GM23338 (cell line): ENCODE measurements around the gene GLIS2. TPM values are rescaled to one million over a fixed set of nuclear protein-coding genes. Genes with fewer than 3 reads are reported as not detected.

Source experiments
- ATAC-seq: fragments of 200-7000 bp; cut with Tn5 transposase; 3 replicates; pipeline ENCODE4 v1.9.1; 2020
- DNase-seq: peaks from one replicate; pipeline ENCODE4 v3.0.0-alpha.2; 2015; ENCODE audit warnings: low spot score
- H2AFZ ChIP-seq: fragments of 200-600 bp; sonication (generic); 2 replicates; pipeline ENCODE4 v1.8.0; 2016; ENCODE audit warnings: antibody characterized with exemption, mild to moderate bottlenecking, moderate library complexity
- H3F3A ChIP-seq: fragments of 200-600 bp; sonication (generic); replicated peaks from 2 replicates; pipeline ENCODE4 v1.8.0; 2017; ENCODE audit warnings: antibody characterized with exemption, mixed run types, low read depth
- H3K27ac ChIP-seq: fragments of 200-600 bp; sonication (generic); 2 replicates; pipeline ENCODE4 v1.6.1; 2016; ENCODE audit warnings: low read depth
- H3K27me3 ChIP-seq: fragments of 200-600 bp; sonication (generic); 2 replicates; pipeline ENCODE4 v1.8.0; 2016; ENCODE audit warnings: mild to moderate bottlenecking, mixed run types, moderate library complexity; ENCODE audit not compliant: insufficient read depth
- H3K36me3 ChIP-seq: fragments of 200-600 bp; sonication (generic); 2 replicates; pipeline ENCODE4 v1.8.0; 2016; ENCODE audit warnings: mild to moderate bottlenecking; ENCODE audit not compliant: insufficient read depth
- H3K4me1 ChIP-seq: fragments of 200-600 bp; sonication (generic); 2 replicates; pipeline ENCODE4 v1.8.0; 2016; ENCODE audit warnings: mild to moderate bottlenecking, moderate library complexity; ENCODE audit not compliant: insufficient read depth
- H3K4me2 ChIP-seq: fragments of 200-600 bp; sonication (generic); 2 replicates; pipeline ENCODE4 v1.7.1; 2017; ENCODE audit warnings: mixed run types
- H3K4me3 ChIP-seq: fragments of 200-600 bp; sonication (generic); 2 replicates; pipeline ENCODE4 v1.6.1; 2016; ENCODE audit warnings: mixed run types
- H3K79me2 ChIP-seq: fragments of 200-600 bp; sonication (generic); replicated peaks from 2 replicates; pipeline ENCODE4 v1.8.0; 2017; ENCODE audit warnings: mild to moderate bottlenecking; ENCODE audit not compliant: insufficient read depth
- H3K9me2 ChIP-seq: fragments of 200-600 bp; sonication (generic); 2 replicates; pipeline ENCODE4 v1.8.0; 2017; ENCODE audit not compliant: insufficient read depth
- H4K20me1 ChIP-seq: fragments of 200-600 bp; sonication (generic); replicated peaks from 2 replicates; pipeline ENCODE4 v1.8.0; 2017; ENCODE audit warnings: mild to moderate bottlenecking; ENCODE audit not compliant: insufficient read depth
- H3K27ac Mint-ChIP-seq: 2 replicates; pipeline ENCODE4 v1.8.0; 2020; ENCODE audit warnings: inconsistent platforms, mild to moderate bottlenecking, moderate library complexity, mixed read lengths
- H3K27me3 Mint-ChIP-seq: 3 replicates; pipeline ENCODE4 v1.8.0; 2022; ENCODE audit warnings: low read depth, mild to moderate bottlenecking, moderate library complexity, mixed read lengths, inconsistent platforms; ENCODE audit not compliant: insufficient read depth, poor library complexity
- H3K36me3 Mint-ChIP-seq: 3 replicates; pipeline ENCODE4 v1.8.0; 2021; ENCODE audit warnings: low read depth, mild to moderate bottlenecking, inconsistent platforms, moderate library complexity, mixed read lengths
- H3K4me1 Mint-ChIP-seq: 3 replicates; pipeline ENCODE4 v1.8.0; 2020; ENCODE audit warnings: mild to moderate bottlenecking, inconsistent platforms, mixed read lengths
- H3K4me3 Mint-ChIP-seq: 3 replicates; pipeline ENCODE4 v1.8.0; 2021; ENCODE audit warnings: moderate library complexity, mild to moderate bottlenecking, inconsistent platforms, mixed read lengths
- H3K9me3 Mint-ChIP-seq: 3 replicates; pipeline ENCODE4 v1.8.0; 2020; ENCODE audit warnings: moderate library complexity, mild to moderate bottlenecking, inconsistent platforms, mixed read lengths
- CREB1 ChIP-seq: fragments of 250-450 bp; sonication (Bioruptor Pico); IDR thresholded peaks from 2 replicates; pipeline ENCODE4 v1.5.0; 2020; ENCODE audit warnings: low read depth, mild to moderate bottlenecking, moderate library complexity
- ETS1 ChIP-seq: IDR thresholded peaks from 2 replicates; pipeline ENCODE4 v1.6.1; 2016; ENCODE audit warnings: antibody characterized with exemption
- EZH2 ChIP-seq: fragments of 200-600 bp; sonication (generic); IDR thresholded peaks from one replicate; pipeline ENCODE4 v1.8.0; 2017; ENCODE audit warnings: antibody characterized with exemption, mild to moderate bottlenecking, low read depth; ENCODE audit not compliant: unreplicated experiment
- EZH2phosphoT487 ChIP-seq: fragments of 200-600 bp; sonication (generic); IDR thresholded peaks from one replicate; pipeline ENCODE4 v1.8.1; 2018; ENCODE audit warnings: antibody characterized with exemption; ENCODE audit not compliant: unreplicated experiment
- JUNB ChIP-seq: IDR thresholded peaks from one replicate; pipeline ENCODE4 v1.6.1; 2016; ENCODE audit warnings: antibody characterized with exemption; ENCODE audit not compliant: unreplicated experiment
- POLR2AphosphoS5 ChIP-seq: IDR thresholded peaks from 2 replicates; pipeline ENCODE4 v1.6.1; 2016; ENCODE audit warnings: antibody characterized with exemption, low read depth
- REST ChIP-seq: IDR thresholded peaks from one replicate; pipeline ENCODE4 v1.6.1; 2018; ENCODE audit warnings: antibody characterized with exemption; ENCODE audit not compliant: unreplicated experiment
- STAT1 ChIP-seq: IDR thresholded peaks from one replicate; pipeline ENCODE4 v1.6.1; 2016; ENCODE audit warnings: antibody characterized with exemption; ENCODE audit not compliant: unreplicated experiment
- ZNF331 ChIP-seq: fragments of 250-450 bp; sonication (Bioruptor Pico); IDR thresholded peaks from 2 replicates; pipeline ENCODE4 v1.5.0; 2020; ENCODE audit warnings: low read depth, mild to moderate bottlenecking, moderate library complexity
- polyA plus RNA-seq: library from polyadenylated mRNA; unstranded; fragments of >200 nt; fragmentation: Nextera tagmentation; extraction: Ambion mirVana; gene quantifications from 2 replicates; pipeline ENCODE4 v1.2.1, GENCODE V29; 2016
- total RNA-seq: library from RNA; depleted of rRNA; stranded (reverse); fragments of >200 nt; shearing (Covaris generic); gene quantifications from 2 replicates; pipeline ENCODE4 v1.2.3, GENCODE V29; 2014

GLIS2 gene
- total and polyA plus RNA-seq, 2 experiments from 2014 or later, result 8.2 to 10.2 TPM

GRCh38 chr16:4301968-4302367 lies 13.9 kb upstream of the GLIS2 start:
- Histone ChIP-seq H3K4me2 (no peak overlapping the region), H4K20me1 (no peaks in the 10 kb centered on the region; the same call in 1 of the 2 replicates), H3K4me1 (peaks cover 29% of the 10 kb centered on the region), H3K9me2 (no peaks in the 10 kb centered on the region), H2AFZ (no peak overlapping the region), H3K27ac (no peak overlapping the region), H3K36me3 (0 out of 2 replicates have a peak, but pooled peaks cover 8% of the 10 kb centered on the region), H3F3A (peaks cover 29% of the 10 kb centered on the region; the same call in 1 of the 2 replicates), H3K79me2 (peaks cover 17% of the 10 kb centered on the region), H3K4me3 (no peak overlapping the region), H3K27me3 (no peaks in the 10 kb centered on the region)
- H3K27ac Mint-ChIP-seq, result no peak overlapping the region
- no peaks in the 10 kb centered on the region; the same call in 2 of the 3 replicates for H3K9me3 Mint-ChIP-seq
- no peak overlapping the region for H3K4me3 Mint-ChIP-seq
- H3K27me3 Mint-ChIP-seq, result peaks cover 25% of the 10 kb centered on the region
- peaks cover 19% of the 10 kb centered on the region for H3K36me3 Mint-ChIP-seq
- ATAC-seq (no peak), DNase-seq (no peak)
- TF ChIP-seq ZNF331 (CRISPR knock-in tag) (no peak), REST (no peak)
- H3K4me1 Mint-ChIP-seq, result peaks cover 38% of the 10 kb centered on the region

DNA sequence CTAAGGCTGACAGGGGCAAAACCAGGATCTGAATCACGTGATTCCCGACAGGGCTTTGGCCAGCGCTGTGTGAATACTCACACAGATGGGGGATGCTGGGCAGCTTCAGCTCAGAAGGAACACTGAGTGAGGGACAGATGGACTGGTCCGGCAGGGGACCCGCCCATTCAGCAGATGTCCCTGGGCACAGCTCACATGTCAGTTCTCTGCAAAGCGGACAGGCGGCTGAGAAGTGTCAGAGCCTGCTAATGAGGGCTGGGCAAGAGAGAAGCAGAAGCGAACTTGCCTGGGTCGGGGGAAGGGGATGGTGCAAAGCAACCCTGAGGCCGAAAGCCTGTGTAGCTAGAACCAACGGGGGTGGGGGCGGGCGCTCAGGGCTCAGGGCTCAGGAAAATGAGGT lies 11.9 kb upstream of the GLIS2 start:
- H3K4me1 Mint-ChIP-seq, result peaks cover 35% of the 10 kb centered on the region
- Histone ChIP-seq H3K36me3 (0 out of 2 replicates have a peak, but pooled peaks cover 8% of the 10 kb centered on the region), H3K9me2 (no peaks in the 10 kb centered on the region), H3K79me2 (peaks cover 23% of the 10 kb centered on the region), H4K20me1 (no peaks in the 10 kb centered on the region; the same call in 1 of the 2 replicates), H3K27me3 (no peaks in the 10 kb centered on the region), H2AFZ (no peak overlapping the region), H3K4me1 (peaks cover 24% of the 10 kb centered on the region), H3K4me3 (no peak overlapping the region), H3K27ac (peak overlapping the region; percentile 88; the same call in 1 of the 2 replicates), H3F3A (peaks cover 32% of the 10 kb centered on the region), H3K4me2 (peak overlapping the region; percentile 62)
- DNase-seq (peak; percentile 49), ATAC-seq (peak; percentile 1; the same call in 1 of the 3 replicates)
- peaks cover 19% of the 10 kb centered on the region for H3K36me3 Mint-ChIP-seq
- H3K27me3 Mint-ChIP-seq, result peaks cover 33% of the 10 kb centered on the region
- H3K27ac Mint-ChIP-seq, result peak overlapping the region; percentile 17; the same call in 1 of the 2 replicates
- no peaks in the 10 kb centered on the region; the same call in 2 of the 3 replicates for H3K9me3 Mint-ChIP-seq
- H3K4me3 Mint-ChIP-seq, result no peak overlapping the region
- TF ChIP-seq ETS1, result no peak
- TF ChIP-seq CREB1 (CRISPR knock-in tag), result no peak
- TF ChIP-seq EZH2phosphoT487, result no peak
- TF ChIP-seq JUNB, result no peak
- no peak for TF ChIP-seq REST
- TF ChIP-seq ZNF331 (CRISPR knock-in tag), result no peak
- no peak for TF ChIP-seq STAT1
- no peak for TF ChIP-seq POLR2AphosphoS5
- no peak for TF ChIP-seq EZH2
